K562 (cell line): ENCODE data around the gene CDC42EP1.

Experiments used
- E2F6 ChIP-seq, 2 experiments: IDR thresholded peaks; 2 replicates each; pipeline ENCODE4 v1.6.1; 2011; ENCODE audit warnings: borderline replicate concordance in 1 of 2, control low read depth in 1 of 2, low read depth in 1 of 2, low read length in 1 of 2, mild to moderate bottlenecking in 1 of 2, mixed read lengths in 1 of 2, moderate library complexity in 1 of 2; ENCODE audit not compliant: insufficient read depth in 1 of 2, insufficient read length in 1 of 2, poor library complexity in 1 of 2, severe bottlenecking in 1 of 2; ENCODE audit errors: extremely low read depth in 1 of 2
- HOMEZ ChIP-seq: fragments of 250-450 bp; sonication (Bioruptor Pico); IDR thresholded peaks from 2 replicates; pipeline ENCODE4 v1.4.0; 2020; ENCODE audit warnings: mild to moderate bottlenecking, moderate library complexity
- MXI1 ChIP-seq: IDR thresholded peaks from 2 replicates; pipeline ENCODE4 v1.6.1; 2011; ENCODE audit warnings: low read depth, mild to moderate bottlenecking, improper control_type of control experiment, low read length
- XRCC3 ChIP-seq: fragments of 450-650 bp; IDR thresholded peaks from 2 replicates; pipeline ENCODE4 v1.6.1; 2017; ENCODE audit warnings: mild to moderate bottlenecking, moderate library complexity
- YY1 ChIP-seq, 3 experiments: IDR thresholded peaks; 2 replicates each; pipeline ENCODE4 v1.6.1; 2011; ENCODE audit warnings: low read length in 2 of 3, mild to moderate bottlenecking in 2 of 3, moderate library complexity in 2 of 3, borderline replicate concordance in 1 of 3, control low read depth in 1 of 3, low read depth in 1 of 3; ENCODE audit not compliant: insufficient read depth in 3 of 3, insufficient replicate concordance in 2 of 3, control insufficient read depth in 1 of 3, insufficient read length in 1 of 3; ENCODE audit errors: extremely low read depth in 1 of 3
- ZNF76 ChIP-seq: fragments of 250-450 bp; sonication (Bioruptor Pico); IDR thresholded peaks from 2 replicates; pipeline ENCODE4 v1.4.0; 2020; ENCODE audit warnings: mild to moderate bottlenecking, moderate library complexity, borderline replicate concordance
- TF ChIP-seq, protein P1 (sequence below), 3 experiments: IDR thresholded peaks in 2 of 3; conservative IDR thresholded peaks in 1 of 3; 2 replicates each; pipeline ENCODE4 v1.5.1; 2011 to 2012; ENCODE audit warnings: low read length in 3 of 3, mild to moderate bottlenecking in 3 of 3, control low read depth in 2 of 3, improper control_type of control experiment in 1 of 3, inconsistent platforms in 1 of 3, low read depth in 1 of 3, mixed read lengths in 1 of 3, moderate library complexity in 1 of 3; ENCODE audit not compliant: insufficient read depth in 2 of 3

DNA sequence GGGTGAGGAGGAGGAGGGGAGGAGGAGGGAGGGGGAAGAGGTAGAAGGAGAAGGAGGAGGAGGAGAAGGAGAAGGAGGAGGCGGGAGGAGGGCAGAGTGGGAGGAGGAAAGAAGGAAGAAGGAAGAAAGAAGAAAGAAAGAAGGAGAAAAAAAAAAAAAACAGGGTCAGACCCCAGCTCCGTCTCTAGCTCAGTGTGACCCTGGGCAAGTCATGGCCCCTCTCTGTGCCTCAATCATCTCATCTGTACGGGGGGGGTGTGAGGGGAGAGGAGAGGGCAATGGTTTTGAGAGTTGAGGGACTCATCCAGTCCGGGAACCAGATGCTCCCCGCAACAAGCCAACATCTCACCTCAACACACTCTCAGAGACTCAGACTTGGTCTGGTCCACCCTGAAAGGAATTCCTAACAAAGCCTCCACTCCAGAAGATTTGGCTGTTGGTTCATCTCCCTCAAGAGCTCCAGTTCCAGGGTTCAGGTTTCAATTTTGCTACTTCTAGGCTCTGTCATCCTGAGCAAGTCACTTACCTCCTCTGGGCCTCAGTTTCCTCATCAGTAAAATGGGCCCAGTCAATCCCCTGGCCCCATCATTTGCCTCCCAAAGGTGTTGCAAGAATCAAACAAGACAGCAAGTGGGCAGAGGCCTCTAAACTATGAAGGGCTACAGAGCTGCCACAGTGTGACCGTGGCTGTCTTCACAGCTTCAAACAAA is 48.7 kb upstream of the CDC42EP1 start:
- no peak for TF ChIP-seq MXI1
- TF ChIP-seq ZNF76 (CRISPR knock-in tag): no peak
- TF ChIP-seq, protein P1, sequence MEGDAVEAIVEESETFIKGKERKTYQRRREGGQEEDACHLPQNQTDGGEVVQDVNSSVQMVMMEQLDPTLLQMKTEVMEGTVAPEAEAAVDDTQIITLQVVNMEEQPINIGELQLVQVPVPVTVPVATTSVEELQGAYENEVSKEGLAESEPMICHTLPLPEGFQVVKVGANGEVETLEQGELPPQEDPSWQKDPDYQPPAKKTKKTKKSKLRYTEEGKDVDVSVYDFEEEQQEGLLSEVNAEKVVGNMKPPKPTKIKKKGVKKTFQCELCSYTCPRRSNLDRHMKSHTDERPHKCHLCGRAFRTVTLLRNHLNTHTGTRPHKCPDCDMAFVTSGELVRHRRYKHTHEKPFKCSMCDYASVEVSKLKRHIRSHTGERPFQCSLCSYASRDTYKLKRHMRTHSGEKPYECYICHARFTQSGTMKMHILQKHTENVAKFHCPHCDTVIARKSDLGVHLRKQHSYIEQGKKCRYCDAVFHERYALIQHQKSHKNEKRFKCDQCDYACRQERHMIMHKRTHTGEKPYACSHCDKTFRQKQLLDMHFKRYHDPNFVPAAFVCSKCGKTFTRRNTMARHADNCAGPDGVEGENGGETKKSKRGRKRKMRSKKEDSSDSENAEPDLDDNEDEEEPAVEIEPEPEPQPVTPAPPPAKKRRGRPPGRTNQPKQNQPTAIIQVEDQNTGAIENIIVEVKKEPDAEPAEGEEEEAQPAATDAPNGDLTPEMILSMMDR (IDR thresholded peaks at IDR 0.05 in 2 of 3, conservative IDR thresholded peaks at IDR 0.05 in 1 of 3; ENCODE audit: insufficient read depth in 2 of 3, low read depth in 1 of 3, low read length in 3 of 3): no peak
- no peak for TF ChIP-seq XRCC3
- TF ChIP-seq YY1 (IDR thresholded peaks at IDR 0.05; ENCODE audit: borderline replicate concordance in 1 of 3, control insufficient read depth in 1 of 3, extremely low read depth in 1 of 3, insufficient read depth in 3 of 3, insufficient read length in 1 of 3, insufficient replicate concordance in 2 of 3, low read depth in 1 of 3, low read length in 2 of 3): no peak
- TF ChIP-seq HOMEZ (CRISPR knock-in tag): no peak
- no peak for TF ChIP-seq E2F6 (IDR thresholded peaks at IDR 0.05; ENCODE audit: borderline replicate concordance in 1 of 2, extremely low read depth in 1 of 2, insufficient read depth in 1 of 2, insufficient read length in 1 of 2, low read depth in 1 of 2, low read length in 1 of 2, poor library complexity in 1 of 2, severe bottlenecking in 1 of 2)
